Measurements from ENCODE around the gene IL19. TPM values are rescaled to one million over a fixed set of nuclear protein-coding genes. Genes with fewer than 3 reads are reported as not detected.

IL19 gene
- total and polyA plus RNA-seq, 8 donors, result not detected

DNA sequence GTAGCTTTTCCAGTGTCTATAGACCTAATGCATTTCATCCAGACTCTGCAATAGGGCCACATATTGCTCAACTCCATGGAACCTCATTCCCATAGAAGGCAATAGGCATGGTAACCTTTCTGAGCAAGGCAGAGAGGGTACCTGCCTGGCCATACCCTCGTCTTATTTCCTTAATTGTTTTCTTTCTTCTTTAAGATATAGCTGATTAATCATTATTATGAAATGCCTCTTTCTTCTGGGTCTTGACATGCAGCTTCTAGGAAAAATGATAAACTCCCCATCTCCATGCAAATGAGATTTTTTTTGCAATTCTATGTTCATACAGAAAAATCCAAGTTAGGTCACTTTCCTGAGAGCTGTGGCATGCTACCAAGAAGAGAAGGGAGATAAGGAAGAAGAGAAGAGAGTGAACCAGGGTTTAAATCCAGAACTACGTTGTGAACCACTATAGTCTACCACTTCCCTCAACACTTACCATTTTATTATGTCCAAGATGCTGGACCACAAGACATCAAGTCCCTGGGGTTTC lies 61.8 kb downstream of the IL19 start:
- H3K27me3 ChIP-seq, result no peaks in the 10 kb centered on the region
- H3K4me3 ChIP-seq, result no peak overlapping the region
- intact Hi-C loops (cut with DNase I), result no loop called here
- no peaks in the 10 kb centered on the region for H3K9me3 ChIP-seq
- no peak for FAIRE-seq
- H3K27ac ChIP-seq, result no peak overlapping the region
- DNase-seq, result no peak
- no peaks in the 10 kb centered on the region for H3K4me1 ChIP-seq
- H3K36me3 ChIP-seq, result no peaks in the 10 kb centered on the region
- 62 to 72% methylated on average over 2 of the region's 2 CpGs for WGBS, 2 donors
- ATAC-seq, result no peak
- TF ChIP-seq, protein P1, sequence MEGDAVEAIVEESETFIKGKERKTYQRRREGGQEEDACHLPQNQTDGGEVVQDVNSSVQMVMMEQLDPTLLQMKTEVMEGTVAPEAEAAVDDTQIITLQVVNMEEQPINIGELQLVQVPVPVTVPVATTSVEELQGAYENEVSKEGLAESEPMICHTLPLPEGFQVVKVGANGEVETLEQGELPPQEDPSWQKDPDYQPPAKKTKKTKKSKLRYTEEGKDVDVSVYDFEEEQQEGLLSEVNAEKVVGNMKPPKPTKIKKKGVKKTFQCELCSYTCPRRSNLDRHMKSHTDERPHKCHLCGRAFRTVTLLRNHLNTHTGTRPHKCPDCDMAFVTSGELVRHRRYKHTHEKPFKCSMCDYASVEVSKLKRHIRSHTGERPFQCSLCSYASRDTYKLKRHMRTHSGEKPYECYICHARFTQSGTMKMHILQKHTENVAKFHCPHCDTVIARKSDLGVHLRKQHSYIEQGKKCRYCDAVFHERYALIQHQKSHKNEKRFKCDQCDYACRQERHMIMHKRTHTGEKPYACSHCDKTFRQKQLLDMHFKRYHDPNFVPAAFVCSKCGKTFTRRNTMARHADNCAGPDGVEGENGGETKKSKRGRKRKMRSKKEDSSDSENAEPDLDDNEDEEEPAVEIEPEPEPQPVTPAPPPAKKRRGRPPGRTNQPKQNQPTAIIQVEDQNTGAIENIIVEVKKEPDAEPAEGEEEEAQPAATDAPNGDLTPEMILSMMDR (IDR thresholded peaks at IDR 0.05), result no peak

DNA sequence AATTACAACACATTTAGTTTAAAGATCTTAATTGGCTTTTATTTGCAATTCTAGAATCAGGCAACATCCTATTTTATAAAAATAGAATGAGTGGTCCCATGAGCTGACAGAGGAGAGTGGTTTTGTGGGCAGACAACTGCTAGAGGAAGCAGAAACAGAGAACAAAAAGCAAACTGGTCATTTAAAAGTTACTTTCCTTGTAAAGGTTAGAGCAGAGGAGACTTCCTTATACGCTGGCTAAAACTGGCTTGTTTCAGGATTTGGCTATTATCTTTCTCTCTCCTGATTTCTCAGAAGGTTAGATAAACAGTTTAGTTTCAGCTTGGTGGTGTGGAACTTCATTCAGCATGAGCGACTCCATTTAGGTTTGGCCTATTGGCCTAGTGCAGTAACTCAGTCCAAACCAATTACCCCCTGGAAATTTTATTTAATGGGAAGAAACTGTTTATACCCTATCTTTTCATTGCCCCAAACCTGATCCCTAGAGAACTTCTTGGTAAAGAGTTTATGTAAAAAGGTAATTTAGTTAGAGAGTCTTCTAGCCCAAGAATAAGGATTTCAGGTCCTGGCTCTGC lies 62.6 kb downstream of the IL19 start:
- ATAC-seq, result peak in 2 of 4 donors; percentile 41 to 62
- H3K4me1 ChIP-seq, result no peaks in the 10 kb centered on the region
- H3K4me3 ChIP-seq, result no peak overlapping the region
- intact Hi-C loops (cut with DNase I), result no loop called here
- TF ChIP-seq, protein P1 (IDR thresholded peaks at IDR 0.05), result no peak
- DNase-seq, result no peak
- no peak for FAIRE-seq
- H3K27ac ChIP-seq, result no peak overlapping the region
- H3K36me3 ChIP-seq, result no peaks in the 10 kb centered on the region
- 73 to 78% methylated on average over 2 of the region's 2 CpGs for WGBS, 2 donors
- H3K27me3 ChIP-seq, result no peaks in the 10 kb centered on the region
- no peaks in the 10 kb centered on the region for H3K9me3 ChIP-seq

DNA sequence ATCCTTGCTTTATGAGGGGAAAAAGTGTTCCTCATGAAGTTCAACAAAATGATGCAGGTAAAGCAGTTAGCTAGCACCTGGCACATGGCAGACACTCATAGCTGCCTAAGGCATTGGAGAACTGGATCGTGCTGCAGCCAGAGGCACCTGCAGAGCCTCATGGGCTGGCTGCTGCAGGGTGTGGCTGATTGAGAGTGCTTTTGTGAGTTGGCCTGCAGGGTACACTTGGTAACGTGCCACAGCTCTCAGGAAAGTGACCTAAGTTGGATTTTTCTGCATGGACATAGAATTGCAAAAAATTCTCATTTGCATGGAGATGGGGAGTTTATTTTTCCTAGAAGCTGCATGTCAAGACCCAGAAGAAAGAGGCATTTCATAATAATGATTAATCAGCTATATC lies 63.2 kb downstream of the IL19 start:
- H3K27ac ChIP-seq, result no peak overlapping the region
- 63% methylated on average over 2 of the region's 2 CpGs for WGBS, 2 donors
- H3K27me3 ChIP-seq, result no peaks in the 10 kb centered on the region
- no peaks in the 10 kb centered on the region for H3K36me3 ChIP-seq
- DNase-seq (no peak), FAIRE-seq (no peak), ATAC-seq (no peak)
- H3K9me3 ChIP-seq, result no peaks in the 10 kb centered on the region
- intact Hi-C loops (cut with DNase I), result no loop called here
- no peaks in the 10 kb centered on the region for H3K4me1 ChIP-seq
- no peak overlapping the region for H3K4me3 ChIP-seq
- TF ChIP-seq, protein P1 (IDR thresholded peaks at IDR 0.05), result no peak

DNA sequence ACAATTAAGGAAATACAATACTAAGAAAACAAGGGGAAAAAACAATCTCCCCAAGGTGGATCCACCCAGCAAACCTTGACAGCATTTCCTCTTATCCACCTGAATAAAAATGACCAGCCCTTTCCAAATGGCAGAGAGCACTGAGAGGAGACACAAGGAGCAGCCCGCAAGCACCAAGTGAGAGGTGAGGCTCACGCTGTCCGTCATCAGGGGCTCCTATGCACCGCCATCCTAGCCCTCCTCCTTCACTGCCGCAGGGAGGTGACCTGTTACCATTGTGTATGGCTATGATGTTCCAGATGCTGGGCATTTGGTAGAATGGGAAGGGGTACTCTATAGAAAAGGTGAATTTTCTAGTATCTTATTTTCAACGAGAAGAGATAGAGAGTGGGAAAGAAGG lies 63.6 kb downstream of the IL19 start:
- Histone ChIP-seq H3K27me3 (no peaks in the 10 kb centered on the region), H3K4me3 (no peak overlapping the region), H3K27ac (no peak overlapping the region), H3K9me3 (no peaks in the 10 kb centered on the region), H3K4me1 (no peaks in the 10 kb centered on the region), H3K36me3 (no peaks in the 10 kb centered on the region)
- intact Hi-C loops (cut with DNase I), result no loop called here
- 83 to 87% methylated on average over 6 of the region's 6 CpGs for WGBS, 2 donors
- TF ChIP-seq, protein P1 (IDR thresholded peaks at IDR 0.05), result no peak
- no peak for ATAC-seq
- DNase-seq, result no peak
- no peak for FAIRE-seq

DNA sequence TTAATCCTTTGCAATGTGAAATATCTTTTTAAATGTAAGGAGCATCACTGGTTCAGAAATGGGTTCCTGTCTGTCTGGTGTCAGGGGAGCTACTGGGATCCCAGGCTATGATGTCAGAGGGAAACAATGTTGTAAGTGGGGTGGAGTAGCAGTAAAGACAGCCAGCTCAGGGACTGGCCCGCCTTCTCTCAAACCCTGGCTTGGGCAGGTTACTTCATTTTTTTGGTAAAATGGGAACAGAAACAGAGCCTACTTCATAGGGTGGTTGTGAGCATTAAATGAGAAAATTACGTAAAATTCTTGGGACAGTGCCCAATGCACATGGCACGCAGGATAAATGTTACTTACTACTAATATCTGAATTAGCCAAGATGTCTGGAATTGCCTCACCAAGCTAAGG lies 64.1 kb downstream of the IL19 start:
- H3K4me3 ChIP-seq, result no peak overlapping the region
- H3K36me3 ChIP-seq, result no peaks in the 10 kb centered on the region
- H3K27ac ChIP-seq, result no peak overlapping the region
- no peaks in the 10 kb centered on the region for H3K4me1 ChIP-seq
- TF ChIP-seq, protein P1 (IDR thresholded peaks at IDR 0.05), result no peak
- no peak for FAIRE-seq
- DNase-seq, result no peak
- 72 to 81% methylated on average over 3 of the region's 3 CpGs for WGBS, 2 donors
- no peaks in the 10 kb centered on the region for H3K9me3 ChIP-seq
- intact Hi-C loops (cut with DNase I), result no loop called here
- peak in 2 of 4 donors; percentile 62 to 63 for ATAC-seq
- H3K27me3 ChIP-seq, result no peaks in the 10 kb centered on the region

Measured in pancreas (tissue), 10 donors.